ENCODE measurements around the gene RPL10L.

RPL10L gene

DNA sequence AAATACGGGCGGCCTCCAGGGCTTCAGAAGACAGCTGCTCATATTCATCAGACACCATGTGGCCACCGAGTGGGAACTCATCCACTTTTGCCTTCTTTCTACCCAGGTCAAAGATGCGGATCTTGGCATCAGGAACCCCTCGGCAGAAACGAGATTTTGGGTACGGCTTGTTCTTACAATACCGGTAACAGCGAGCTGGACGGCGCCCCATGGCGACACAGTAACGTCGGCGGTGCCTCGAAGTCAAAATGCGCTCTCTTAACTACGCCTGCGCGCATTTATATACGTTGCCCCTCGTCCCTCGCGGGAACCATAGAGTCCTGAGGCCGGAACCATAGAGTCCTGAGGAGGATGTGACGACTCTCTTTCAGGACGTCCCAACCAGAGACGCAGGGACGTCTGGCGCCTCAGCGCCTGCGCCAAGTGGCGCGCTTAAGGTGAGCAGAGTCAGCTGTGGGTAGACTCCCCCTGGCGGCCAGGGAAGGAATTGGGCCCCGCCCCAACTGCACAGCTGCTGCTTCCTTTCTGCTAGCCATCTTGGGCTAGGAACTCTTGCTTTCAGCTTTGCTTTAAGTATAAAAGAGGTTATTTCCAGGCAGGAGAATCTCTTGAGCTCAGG lies at the start of gene RPL10L:
Gene RPL10L (minus strand): TSS at position 256 of the 619 bp plus-strand sequence. CDS start 45 bp downstream, at position 211.
- no peak for DNase-seq (ENCODE audit: low spot score)
- TF ChIP-seq, protein P1, sequence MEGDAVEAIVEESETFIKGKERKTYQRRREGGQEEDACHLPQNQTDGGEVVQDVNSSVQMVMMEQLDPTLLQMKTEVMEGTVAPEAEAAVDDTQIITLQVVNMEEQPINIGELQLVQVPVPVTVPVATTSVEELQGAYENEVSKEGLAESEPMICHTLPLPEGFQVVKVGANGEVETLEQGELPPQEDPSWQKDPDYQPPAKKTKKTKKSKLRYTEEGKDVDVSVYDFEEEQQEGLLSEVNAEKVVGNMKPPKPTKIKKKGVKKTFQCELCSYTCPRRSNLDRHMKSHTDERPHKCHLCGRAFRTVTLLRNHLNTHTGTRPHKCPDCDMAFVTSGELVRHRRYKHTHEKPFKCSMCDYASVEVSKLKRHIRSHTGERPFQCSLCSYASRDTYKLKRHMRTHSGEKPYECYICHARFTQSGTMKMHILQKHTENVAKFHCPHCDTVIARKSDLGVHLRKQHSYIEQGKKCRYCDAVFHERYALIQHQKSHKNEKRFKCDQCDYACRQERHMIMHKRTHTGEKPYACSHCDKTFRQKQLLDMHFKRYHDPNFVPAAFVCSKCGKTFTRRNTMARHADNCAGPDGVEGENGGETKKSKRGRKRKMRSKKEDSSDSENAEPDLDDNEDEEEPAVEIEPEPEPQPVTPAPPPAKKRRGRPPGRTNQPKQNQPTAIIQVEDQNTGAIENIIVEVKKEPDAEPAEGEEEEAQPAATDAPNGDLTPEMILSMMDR (IDR thresholded peaks at IDR 0.05): no peak
- Histone ChIP-seq H3K27ac (no peak within 1 kb of the TSS), H3K4me3 (no peak within 1 kb of the TSS)

DNA sequence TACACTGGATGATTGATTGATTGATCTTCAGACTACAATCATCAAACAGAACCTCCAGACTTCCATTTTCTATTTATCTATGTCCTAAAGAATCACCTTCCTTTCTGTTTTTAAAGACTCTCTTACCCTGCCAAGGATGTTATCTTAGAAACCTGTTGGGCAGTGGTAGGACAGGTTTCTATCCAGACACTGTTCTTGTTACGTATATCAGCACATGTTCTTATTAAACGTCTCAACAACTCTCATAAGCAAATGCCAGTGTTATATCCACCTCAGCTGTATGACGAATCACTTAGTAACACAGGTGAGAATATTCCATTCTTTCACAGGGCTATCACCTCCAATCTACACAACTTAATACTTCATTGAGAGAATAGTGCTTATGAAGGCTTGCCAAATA lies 40.2 kb upstream of the RPL10L start:
- TF ChIP-seq, protein P1 (IDR thresholded peaks at IDR 0.05): no peak
- Histone ChIP-seq H3K4me3 (no peak overlapping the region), H3K27ac (no peak overlapping the region)
- DNase-seq (ENCODE audit: low spot score): no peak

DNA sequence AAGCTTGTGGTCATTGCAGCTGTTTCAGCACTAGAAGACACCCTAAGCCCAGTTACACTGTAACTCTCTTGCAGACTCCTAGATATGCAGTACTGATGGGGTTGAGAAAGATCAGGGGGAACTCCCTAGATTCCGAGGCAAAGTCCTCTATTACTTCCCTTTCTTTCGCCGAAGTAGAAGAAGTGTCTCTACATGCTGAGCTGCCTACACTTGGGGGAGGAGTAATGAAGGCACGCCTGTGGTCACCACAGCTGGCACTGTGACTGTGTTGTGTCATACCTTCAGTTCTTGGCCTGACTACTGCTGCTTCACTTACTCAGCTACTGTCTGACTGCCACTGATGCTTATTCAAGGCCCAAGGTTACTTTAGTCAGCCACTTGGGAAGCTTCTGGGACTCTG lies 35.1 kb upstream of the RPL10L start:
- no peak overlapping the region for H3K4me3 ChIP-seq
- H3K27ac ChIP-seq: no peak overlapping the region
- no peak for DNase-seq (ENCODE audit: low spot score)
- TF ChIP-seq, protein P1 (IDR thresholded peaks at IDR 0.05): no peak

DNA sequence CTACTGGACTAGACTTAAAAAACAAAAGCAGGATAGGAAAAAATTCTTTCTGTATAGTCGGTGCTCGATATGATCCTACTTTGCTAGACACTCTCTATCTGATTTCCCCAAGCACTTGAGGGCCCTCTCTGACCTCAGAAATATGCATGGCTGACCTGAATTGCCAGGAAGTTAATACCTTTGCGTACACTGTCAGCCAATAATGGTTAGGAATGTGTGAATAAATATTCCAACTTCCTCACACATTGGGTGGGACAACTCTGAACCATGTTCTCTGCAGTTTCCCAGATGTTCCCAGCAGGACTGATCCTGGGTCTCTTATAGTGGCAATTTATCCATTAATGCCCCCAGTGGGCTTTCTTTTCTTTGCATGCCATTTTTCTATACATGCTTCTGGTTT lies 20.5 kb upstream of the RPL10L start:
- TF ChIP-seq, protein P1 (IDR thresholded peaks at IDR 0.05): no peak
- H3K4me3 ChIP-seq: no peak overlapping the region

DNA sequence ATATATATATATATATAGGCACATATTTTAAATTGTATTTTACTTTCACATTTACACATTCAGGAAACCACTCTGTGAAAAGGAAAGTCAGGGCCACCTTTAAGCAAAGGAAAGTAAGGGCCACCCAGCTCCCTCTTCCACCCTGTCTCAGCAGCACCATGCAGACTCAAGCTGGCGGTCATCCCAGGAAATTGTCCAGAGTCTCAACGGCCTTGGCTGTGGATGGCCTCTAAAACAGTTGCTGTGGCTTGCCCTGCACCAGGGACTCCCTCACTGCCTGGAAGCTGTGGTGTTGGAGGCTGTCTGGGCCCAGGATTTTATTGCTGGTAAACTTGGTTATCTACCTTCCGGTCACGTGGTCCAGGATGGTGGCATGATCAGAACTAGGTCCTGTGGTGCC lies 11.8 kb upstream of the RPL10L start:
- TF ChIP-seq, protein P1 (IDR thresholded peaks at IDR 0.05): no peak
- no peak overlapping the region for H3K4me3 ChIP-seq
- no peak for DNase-seq (ENCODE audit: low spot score)

More for the DNA sequence above, 20.5 kb upstream of the RPL10L start:
- H3K27ac ChIP-seq: no peak overlapping the region
- no peak for DNase-seq (ENCODE audit: low spot score)

DNA sequence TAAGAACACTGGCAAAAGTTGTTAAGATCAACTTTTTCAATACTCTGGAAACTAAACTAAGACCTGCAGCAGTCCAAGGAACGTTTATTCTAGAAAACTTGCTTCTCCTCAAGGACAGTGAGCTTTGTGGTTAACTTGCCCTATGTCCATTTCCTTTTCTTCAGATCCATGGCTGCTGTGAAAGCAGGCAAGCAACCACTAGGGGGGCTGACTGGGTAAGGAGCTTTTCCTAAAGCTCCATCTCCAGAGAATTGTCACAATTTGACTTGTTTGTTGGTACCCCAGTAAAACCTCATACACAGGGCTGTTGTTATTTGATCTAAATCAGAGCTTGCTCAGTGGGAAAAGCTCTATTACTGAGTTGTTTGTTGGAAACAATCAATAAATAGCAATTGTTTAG lies 10.1 kb upstream of the RPL10L start:
- no peak overlapping the region for H3K4me3 ChIP-seq
- DNase-seq (ENCODE audit: low spot score): no peak
- TF ChIP-seq, protein P1 (IDR thresholded peaks at IDR 0.05): no peak
- H3K27ac ChIP-seq: no peak overlapping the region

More for the DNA sequence above, 11.8 kb upstream of the RPL10L start:
- no peak overlapping the region for H3K27ac ChIP-seq

DNA sequence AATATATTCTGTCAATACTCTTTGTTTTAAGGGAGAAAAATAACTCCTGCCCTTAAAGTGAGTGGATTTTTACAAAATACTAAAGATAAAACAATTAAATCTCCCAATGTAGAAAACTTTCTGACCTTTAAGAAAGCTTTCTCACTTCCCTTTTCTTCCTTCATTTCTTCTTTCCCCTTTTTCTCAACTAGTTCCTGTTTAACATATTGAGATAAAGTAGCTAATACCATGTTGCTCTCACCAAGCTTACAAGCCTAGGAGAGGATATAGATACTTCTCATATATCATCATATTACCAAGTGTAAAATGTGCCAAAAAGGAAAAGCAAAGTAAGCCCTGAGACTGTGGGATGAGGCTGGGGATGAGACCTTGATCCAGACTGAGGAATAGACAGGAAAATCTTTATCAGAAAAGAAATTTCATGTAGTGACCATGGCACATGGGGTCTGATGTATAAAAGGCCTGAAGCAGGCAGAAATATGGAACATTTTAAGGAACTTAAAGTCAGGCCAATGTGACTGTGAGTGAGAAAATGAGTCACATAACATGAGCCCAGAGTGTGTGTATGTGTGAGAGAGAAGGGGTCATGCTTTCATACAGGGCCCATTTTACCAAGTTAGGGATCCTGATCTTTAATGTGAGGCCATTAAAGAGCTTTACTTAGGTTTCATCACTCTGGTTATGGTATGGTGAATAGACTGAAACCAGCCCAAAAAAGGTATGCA lies 1.6 kb upstream of the RPL10L start:
- no peak overlapping the region for H3K27ac ChIP-seq
- H3K4me3 ChIP-seq: no peak overlapping the region
- DNase-seq (ENCODE audit: low spot score): no peak
- TF ChIP-seq, protein P1 (IDR thresholded peaks at IDR 0.05): no peak

Measured in coronary artery (tissue), 2 donors.